HG02973 (cell line): ENCODE measurements around the gene TNFSF13.

Experiments used
- ATAC-seq: cut with Tn5 transposase; IDR thresholded peaks from one replicate; pipeline ENCODE4 v1.9.1; 2021; ENCODE audit warnings: moderate library complexity; ENCODE audit not compliant: unreplicated experiment

Gene TNFSF13

GRCh38 chr17:7551396-7551795, 7.2 kb upstream of the TNFSF13 start:
- no peak for ATAC-seq

- no peak for ATAC-seq
These were observed 5.9 kb upstream of the TNFSF13 start for GRCh38 chr17:7552621-7553051.

GRCh38 chr17:7553356-7553755, 5.2 kb upstream of the TNFSF13 start:
- ATAC-seq = no peak

GRCh38 chr17:7555320-7555948, 3.1 kb upstream of the TNFSF13 start:
- no peak for ATAC-seq

GRCh38 chr17:7556627-7557026, 1.9 kb upstream of the TNFSF13 start:
- no peak for ATAC-seq

- no peak for ATAC-seq
These were observed 1.3 kb upstream of the TNFSF13 start for GRCh38 chr17:7557147-7557764.

- ATAC-seq = no peak
These were observed 591 bp upstream of the TNFSF13 start for GRCh38 chr17:7557775-7558543.

GRCh38 chr17:7559320-7560171, 996 bp downstream of the TNFSF13 start:
- ATAC-seq = no peak

GRCh38 chr17:7560172-7561027, 1.9 kb downstream of the TNFSF13 start:
- no peak for ATAC-seq

GRCh38 chr17:7561028-7561575, 2.6 kb downstream of the TNFSF13 start:
- ATAC-seq = peak; percentile 43

- peak; percentile 47 for ATAC-seq
These were observed 3.1 kb downstream of the TNFSF13 start, which contains the start of gene SENP3 for GRCh38 chr17:7561589-7562207. Gene SENP3, plus strand, starts transcription at chr17:7561919. Its CDS starts 1,158 bp downstream, at chr17:7563077.

- ATAC-seq = no peak
These were observed 3.7 kb downstream of the TNFSF13 start for GRCh38 chr17:7562208-7562605.

- no peak for ATAC-seq
These were observed 4.7 kb downstream of the TNFSF13 start for GRCh38 chr17:7563115-7563869.

- no peak for ATAC-seq
These were observed 11.0 kb downstream of the TNFSF13 start for GRCh38 chr17:7569571-7569970.

GRCh38 chr17:7570351-7570750, 11.8 kb downstream of the TNFSF13 start:
- no peak for ATAC-seq

GRCh38 chr17:7572338-7572587, 13.7 kb downstream of the TNFSF13 start:
- peak; percentile 82 for ATAC-seq

- ATAC-seq = peak; percentile 1
These were observed 14.2 kb downstream of the TNFSF13 start for GRCh38 chr17:7572588-7573323.
